AG09309 (cell line): Measurements from ENCODE around the gene AUNIP.

Source experiments
- DNase-seq: peaks from one replicate; pipeline ENCODE4 v3.0.0-alpha.2; 2010; ENCODE audit warnings: low read depth
- H3K4me3 ChIP-seq: 2 replicates; pipeline ENCODE4 v1.5.1; 2011; ENCODE audit warnings: mild to moderate bottlenecking, low read depth, low read length, moderate library complexity; ENCODE audit not compliant: control insufficient read depth
- TF ChIP-seq, protein P1 (sequence below): IDR thresholded peaks from 2 replicates; pipeline ENCODE4 v1.5.1; 2011; ENCODE audit warnings: mild to moderate bottlenecking, low read depth, low read length, inconsistent platforms; ENCODE audit not compliant: insufficient read depth, control insufficient read depth; ENCODE audit errors: missing control alignments

The AUNIP gene

DNA sequence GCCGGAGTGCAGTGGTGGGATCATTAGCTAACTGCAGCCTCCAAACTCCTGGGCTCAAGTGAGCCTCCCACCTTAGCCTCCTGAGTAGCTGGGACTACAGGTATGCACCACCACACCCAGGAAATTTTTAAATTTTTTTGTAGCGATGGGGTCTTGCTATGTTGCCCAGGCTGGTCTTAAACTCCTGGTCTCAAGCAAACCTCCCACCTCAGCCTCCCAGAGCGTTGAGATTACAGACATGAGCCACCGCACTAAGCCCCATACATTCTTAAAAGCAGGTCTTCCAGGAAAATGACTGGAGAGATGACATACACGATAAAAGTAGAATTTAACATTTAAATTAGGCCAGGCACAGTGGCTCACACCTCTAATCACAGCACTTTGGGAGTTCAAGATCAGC lies 26.1 kb downstream of the AUNIP start:
- no peak overlapping the region for H3K4me3 ChIP-seq
- no peak for DNase-seq
- TF ChIP-seq, protein P1, sequence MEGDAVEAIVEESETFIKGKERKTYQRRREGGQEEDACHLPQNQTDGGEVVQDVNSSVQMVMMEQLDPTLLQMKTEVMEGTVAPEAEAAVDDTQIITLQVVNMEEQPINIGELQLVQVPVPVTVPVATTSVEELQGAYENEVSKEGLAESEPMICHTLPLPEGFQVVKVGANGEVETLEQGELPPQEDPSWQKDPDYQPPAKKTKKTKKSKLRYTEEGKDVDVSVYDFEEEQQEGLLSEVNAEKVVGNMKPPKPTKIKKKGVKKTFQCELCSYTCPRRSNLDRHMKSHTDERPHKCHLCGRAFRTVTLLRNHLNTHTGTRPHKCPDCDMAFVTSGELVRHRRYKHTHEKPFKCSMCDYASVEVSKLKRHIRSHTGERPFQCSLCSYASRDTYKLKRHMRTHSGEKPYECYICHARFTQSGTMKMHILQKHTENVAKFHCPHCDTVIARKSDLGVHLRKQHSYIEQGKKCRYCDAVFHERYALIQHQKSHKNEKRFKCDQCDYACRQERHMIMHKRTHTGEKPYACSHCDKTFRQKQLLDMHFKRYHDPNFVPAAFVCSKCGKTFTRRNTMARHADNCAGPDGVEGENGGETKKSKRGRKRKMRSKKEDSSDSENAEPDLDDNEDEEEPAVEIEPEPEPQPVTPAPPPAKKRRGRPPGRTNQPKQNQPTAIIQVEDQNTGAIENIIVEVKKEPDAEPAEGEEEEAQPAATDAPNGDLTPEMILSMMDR: no peak

DNA sequence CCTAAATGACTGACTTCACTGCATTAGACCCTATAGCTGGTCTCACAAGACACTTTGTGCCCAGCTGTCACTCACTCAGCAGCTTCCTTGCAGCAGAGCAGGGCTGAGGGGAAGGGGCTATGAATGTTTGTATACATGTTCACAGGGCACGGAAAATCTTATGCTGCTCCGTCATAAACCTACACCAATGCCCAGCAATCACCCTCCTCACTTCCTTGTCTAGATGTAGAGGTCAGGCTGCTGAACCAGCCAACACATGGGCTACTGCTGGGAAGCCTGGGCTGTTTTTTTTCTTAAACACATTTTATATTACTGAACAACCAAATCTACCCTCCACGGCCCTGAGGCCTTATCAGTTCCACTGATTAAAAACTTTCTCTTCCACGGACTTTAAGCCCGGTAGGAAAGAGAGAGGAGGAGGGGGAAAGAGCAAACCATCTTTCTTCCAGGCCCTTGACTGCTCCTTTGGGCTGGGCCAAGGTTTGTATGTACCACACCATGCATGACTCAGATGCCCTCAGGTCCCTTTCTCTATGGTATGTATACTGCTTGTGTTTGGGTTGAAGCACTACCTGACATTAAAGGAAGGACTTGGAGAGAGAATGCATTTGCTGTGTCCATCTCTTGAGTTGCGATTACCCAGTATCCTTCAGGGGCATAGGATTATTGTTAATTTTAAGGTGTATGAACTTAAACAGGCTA lies 26.8 kb downstream of the AUNIP start:
- no peak for DNase-seq
- H3K4me3 ChIP-seq: no peak overlapping the region
- TF ChIP-seq, protein P1: no peak

- TF ChIP-seq, protein P1: no peak
- DNase-seq: no peak
- H3K4me3 ChIP-seq: no peak overlapping the region
Measured at GRCh38 chr1:25831569-25832196, 27.6 kb downstream of the AUNIP start.

DNA sequence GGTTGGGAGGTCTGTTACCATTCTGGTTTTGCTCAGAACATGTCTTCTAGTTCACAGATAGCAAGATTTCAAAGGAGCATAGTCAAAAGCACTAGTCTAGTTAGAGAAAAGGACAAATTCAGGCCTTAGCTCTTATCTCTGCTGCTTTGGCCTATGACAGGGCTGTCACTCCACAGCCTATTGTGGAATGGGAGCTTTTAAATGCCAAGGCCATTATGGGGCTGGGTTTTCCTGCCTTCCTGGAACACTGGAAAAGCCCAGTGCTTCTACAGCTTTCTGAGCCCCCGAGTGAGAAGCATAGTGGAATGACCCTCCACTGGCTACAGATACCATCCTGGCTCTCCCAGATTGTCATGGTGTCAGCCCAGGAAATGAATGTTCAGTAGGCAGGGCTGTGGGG lies 30.2 kb downstream of the AUNIP start:
- no peak overlapping the region for H3K4me3 ChIP-seq
- TF ChIP-seq, protein P1: no peak
- no peak for DNase-seq

- TF ChIP-seq, protein P1: no peak
- no peak for DNase-seq
Measured at GRCh38 chr1:25828491-25828890, 30.8 kb downstream of the AUNIP start.

GRCh38 chr1:25826571-25826970 lies 32.7 kb downstream of the AUNIP start:
- TF ChIP-seq, protein P1: no peak
- no peak overlapping the region for H3K4me3 ChIP-seq
- DNase-seq: no peak

More at GRCh38 chr1:25828491-25828890, 30.8 kb downstream of the AUNIP start:
- H3K4me3 ChIP-seq: no peak overlapping the region

DNA sequence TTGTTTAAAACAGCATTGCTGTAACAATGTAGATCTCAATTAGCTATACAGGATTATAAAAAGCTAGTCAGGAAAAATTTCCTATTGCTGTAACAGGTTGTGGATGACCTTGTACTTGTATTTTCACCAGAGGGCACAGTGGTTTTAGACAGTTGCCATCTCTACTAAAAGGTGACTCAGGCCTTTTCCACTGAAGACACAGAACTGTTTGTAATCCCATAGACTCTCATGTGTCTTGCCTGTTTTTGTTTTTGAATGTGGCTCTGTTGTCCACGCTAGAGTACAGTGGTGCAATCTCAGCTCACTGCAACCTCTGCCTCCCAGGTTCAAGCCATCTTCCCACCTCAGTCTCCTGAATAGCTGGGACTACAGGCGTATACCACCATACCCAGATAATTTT lies 33.7 kb downstream of the AUNIP start:
- TF ChIP-seq, protein P1: no peak
- H3K4me3 ChIP-seq: no peak overlapping the region
- DNase-seq: no peak
